GM12878 (cell line): ENCODE measurements around the gene SIDT1.

Experiments
- LARP7 ChIP-seq: fragments of 450-650 bp; IDR thresholded peaks from 2 replicates; pipeline ENCODE4 v1.6.1; 2017; ENCODE audit warnings: mild to moderate bottlenecking
- RAD21 ChIP-seq: IDR thresholded peaks from 2 replicates; pipeline ENCODE4 v1.6.1; 2011; ENCODE audit warnings: mild to moderate bottlenecking, low read depth, low read length, moderate library complexity; ENCODE audit not compliant: insufficient read depth

- no peak for TF ChIP-seq RAD21
- TF ChIP-seq LARP7: no peak
These were observed 1.2 kb downstream of the SIDT1 start for GRCh38 chr3:113533534-113533892.
